GM23338 (cell line): ENCODE data around the gene RAB5B. TPM values are rescaled to one million over a fixed set of nuclear protein-coding genes. Genes with fewer than 3 reads are reported as not detected.

Experiments
- ATAC-seq: fragments of 200-7000 bp; cut with Tn5 transposase; 3 replicates; pipeline ENCODE4 v1.9.1; 2020
- DNase-seq: peaks from one replicate; pipeline ENCODE4 v3.0.0-alpha.2; 2015; ENCODE audit warnings: low spot score
- H2AFZ ChIP-seq: fragments of 200-600 bp; sonication (generic); 2 replicates; pipeline ENCODE4 v1.8.0; 2016; ENCODE audit warnings: antibody characterized with exemption, mild to moderate bottlenecking, moderate library complexity
- H3F3A ChIP-seq: fragments of 200-600 bp; sonication (generic); replicated peaks from 2 replicates; pipeline ENCODE4 v1.8.0; 2017; ENCODE audit warnings: antibody characterized with exemption, mixed run types, low read depth
- H3K27ac ChIP-seq: fragments of 200-600 bp; sonication (generic); 2 replicates; pipeline ENCODE4 v1.6.1; 2016; ENCODE audit warnings: low read depth
- H3K27me3 ChIP-seq: fragments of 200-600 bp; sonication (generic); 2 replicates; pipeline ENCODE4 v1.8.0; 2016; ENCODE audit warnings: mild to moderate bottlenecking, mixed run types, moderate library complexity; ENCODE audit not compliant: insufficient read depth
- H3K36me3 ChIP-seq: fragments of 200-600 bp; sonication (generic); 2 replicates; pipeline ENCODE4 v1.8.0; 2016; ENCODE audit warnings: mild to moderate bottlenecking; ENCODE audit not compliant: insufficient read depth
- H3K4me1 ChIP-seq: fragments of 200-600 bp; sonication (generic); 2 replicates; pipeline ENCODE4 v1.8.0; 2016; ENCODE audit warnings: mild to moderate bottlenecking, moderate library complexity; ENCODE audit not compliant: insufficient read depth
- H3K4me2 ChIP-seq: fragments of 200-600 bp; sonication (generic); 2 replicates; pipeline ENCODE4 v1.7.1; 2017; ENCODE audit warnings: mixed run types
- H3K4me3 ChIP-seq: fragments of 200-600 bp; sonication (generic); 2 replicates; pipeline ENCODE4 v1.6.1; 2016; ENCODE audit warnings: mixed run types
- H3K79me2 ChIP-seq: fragments of 200-600 bp; sonication (generic); replicated peaks from 2 replicates; pipeline ENCODE4 v1.8.0; 2017; ENCODE audit warnings: mild to moderate bottlenecking; ENCODE audit not compliant: insufficient read depth
- H3K9me2 ChIP-seq: fragments of 200-600 bp; sonication (generic); 2 replicates; pipeline ENCODE4 v1.8.0; 2017; ENCODE audit not compliant: insufficient read depth
- H4K20me1 ChIP-seq: fragments of 200-600 bp; sonication (generic); replicated peaks from 2 replicates; pipeline ENCODE4 v1.8.0; 2017; ENCODE audit warnings: mild to moderate bottlenecking; ENCODE audit not compliant: insufficient read depth
- H3K27ac Mint-ChIP-seq: 2 replicates; pipeline ENCODE4 v1.8.0; 2020; ENCODE audit warnings: inconsistent platforms, mild to moderate bottlenecking, moderate library complexity, mixed read lengths
- H3K27me3 Mint-ChIP-seq: 3 replicates; pipeline ENCODE4 v1.8.0; 2022; ENCODE audit warnings: low read depth, mild to moderate bottlenecking, moderate library complexity, mixed read lengths, inconsistent platforms; ENCODE audit not compliant: insufficient read depth, poor library complexity
- H3K36me3 Mint-ChIP-seq: 3 replicates; pipeline ENCODE4 v1.8.0; 2021; ENCODE audit warnings: low read depth, mild to moderate bottlenecking, inconsistent platforms, moderate library complexity, mixed read lengths
- H3K4me1 Mint-ChIP-seq: 3 replicates; pipeline ENCODE4 v1.8.0; 2020; ENCODE audit warnings: mild to moderate bottlenecking, inconsistent platforms, mixed read lengths
- H3K4me3 Mint-ChIP-seq: 3 replicates; pipeline ENCODE4 v1.8.0; 2021; ENCODE audit warnings: moderate library complexity, mild to moderate bottlenecking, inconsistent platforms, mixed read lengths
- H3K9me3 Mint-ChIP-seq: 3 replicates; pipeline ENCODE4 v1.8.0; 2020; ENCODE audit warnings: moderate library complexity, mild to moderate bottlenecking, inconsistent platforms, mixed read lengths
- CREB1 ChIP-seq: fragments of 250-450 bp; sonication (Bioruptor Pico); IDR thresholded peaks from 2 replicates; pipeline ENCODE4 v1.5.0; 2020; ENCODE audit warnings: low read depth, mild to moderate bottlenecking, moderate library complexity
- CTCF ChIP-seq, 2 experiments: fragments of 200-600 bp in 1 of 2; sonication (generic) in 1 of 2; conservative IDR thresholded peaks; 2 replicates each; pipeline versions ENCODE4 v1.5.1 to v1.6.1; 2016 to 2017; ENCODE audit warnings: antibody characterized with exemption in 2 of 2, low read depth in 2 of 2, mild to moderate bottlenecking in 2 of 2, moderate library complexity in 1 of 2
- ETS1 ChIP-seq: IDR thresholded peaks from 2 replicates; pipeline ENCODE4 v1.6.1; 2016; ENCODE audit warnings: antibody characterized with exemption
- EZH2 ChIP-seq: fragments of 200-600 bp; sonication (generic); IDR thresholded peaks from one replicate; pipeline ENCODE4 v1.8.0; 2017; ENCODE audit warnings: antibody characterized with exemption, mild to moderate bottlenecking, low read depth; ENCODE audit not compliant: unreplicated experiment
- EZH2phosphoT487 ChIP-seq: fragments of 200-600 bp; sonication (generic); IDR thresholded peaks from one replicate; pipeline ENCODE4 v1.8.1; 2018; ENCODE audit warnings: antibody characterized with exemption; ENCODE audit not compliant: unreplicated experiment
- JUNB ChIP-seq: IDR thresholded peaks from one replicate; pipeline ENCODE4 v1.6.1; 2016; ENCODE audit warnings: antibody characterized with exemption; ENCODE audit not compliant: unreplicated experiment
- NANOG ChIP-seq: IDR thresholded peaks from 2 replicates; pipeline ENCODE4 v1.6.1; 2016; ENCODE audit warnings: antibody characterized with exemption, borderline replicate concordance
- POLR2AphosphoS5 ChIP-seq: IDR thresholded peaks from 2 replicates; pipeline ENCODE4 v1.6.1; 2016; ENCODE audit warnings: antibody characterized with exemption, low read depth
- REST ChIP-seq: IDR thresholded peaks from one replicate; pipeline ENCODE4 v1.6.1; 2018; ENCODE audit warnings: antibody characterized with exemption; ENCODE audit not compliant: unreplicated experiment
- STAT1 ChIP-seq: IDR thresholded peaks from one replicate; pipeline ENCODE4 v1.6.1; 2016; ENCODE audit warnings: antibody characterized with exemption; ENCODE audit not compliant: unreplicated experiment
- ZNF114 ChIP-seq: fragments of 250-450 bp; sonication (Bioruptor Pico); IDR thresholded peaks from 2 replicates; pipeline ENCODE4 v1.5.0; 2020; ENCODE audit warnings: mild to moderate bottlenecking, moderate library complexity
- ZNF331 ChIP-seq: fragments of 250-450 bp; sonication (Bioruptor Pico); IDR thresholded peaks from 2 replicates; pipeline ENCODE4 v1.5.0; 2020; ENCODE audit warnings: low read depth, mild to moderate bottlenecking, moderate library complexity
- ZNF462 ChIP-seq: fragments of 250-450 bp; sonication (Bioruptor Pico); IDR thresholded peaks from 2 replicates; pipeline ENCODE4 v1.5.0; 2020; ENCODE audit warnings: mild to moderate bottlenecking, moderate library complexity
- long read RNA-seq: library from polyadenylated mRNA; unstranded; transcript quantifications from one replicate; pipeline ENCODE4 v2.0.0, GENCODE V29; 2020; ENCODE audit not compliant: unreplicated experiment
- polyA plus RNA-seq: library from polyadenylated mRNA; unstranded; fragments of >200 nt; fragmentation: Nextera tagmentation; extraction: Ambion mirVana; gene quantifications from 2 replicates; pipeline ENCODE4 v1.2.1, GENCODE V29; 2016
- total RNA-seq: library from RNA; depleted of rRNA; stranded (reverse); fragments of >200 nt; shearing (Covaris generic); gene quantifications from 2 replicates; pipeline ENCODE4 v1.2.3, GENCODE V29; 2014; rRNA removed

RAB5B gene
- total RNA-seq (43.7 and 46.5 TPM in 2 replicates), polyA plus RNA-seq (18.6 and 19.7 TPM in 2 replicates)
- long read RNA-seq, partial matches to known transcripts = 0 of 1 reads
- long read RNA-seq, other reads (novel, unspliced or antisense) = 1 of 1 reads

- DNase-seq (peak; percentile 100), ATAC-seq (peak; percentile 94)
- H3K27me3 ChIP-seq = no peaks in the 10 kb centered on the region
- H3K27ac ChIP-seq = peak within 1 kb of the TSS; percentile 82
- H3K9me2 ChIP-seq = no peaks in the 10 kb centered on the region
- Mint-ChIP-seq H3K27ac (no peak within 1 kb of the TSS), H3K27me3 (peaks cover 1% of the 10 kb centered on the region), H3K9me3 (no peaks in the 10 kb centered on the region), H3K4me3 (no peak within 1 kb of the TSS), H3K4me1 (peaks cover 8% of the 10 kb centered on the region), H3K36me3 (peaks cover 28% of the 10 kb centered on the region)
- no peak for TF ChIP-seq STAT1
- peak; percentile 95 for TF ChIP-seq CREB1 (CRISPR knock-in tag)
- TF ChIP-seq ETS1 = no peak
- peak; percentile 30; the same call in 1 of the 2 replicates for TF ChIP-seq NANOG
- no peak for TF ChIP-seq ZNF114
- TF ChIP-seq POLR2AphosphoS5 = peak; percentile 97
- no peak for TF ChIP-seq REST
- TF ChIP-seq JUNB = no peak
- TF ChIP-seq EZH2 = no peak
- no peak for TF ChIP-seq ZNF462 (CRISPR knock-in tag)
- no peak for TF ChIP-seq CTCF (conservative IDR thresholded peaks at IDR 0.05; ENCODE audit: low read depth in 2 of 2)
- no peak for TF ChIP-seq ZNF331 (CRISPR knock-in tag)
- TF ChIP-seq EZH2phosphoT487 = no peak
- H3K4me2 ChIP-seq = peak within 1 kb of the TSS; percentile 79
- peaks cover 43% of the 10 kb centered on the region for H3K79me2 ChIP-seq
- peaks cover 8% of the 10 kb centered on the region for H3K4me1 ChIP-seq
- H3K4me3 ChIP-seq = peak within 1 kb of the TSS; percentile 62
- H3K36me3 ChIP-seq = 0 out of 2 replicates have a peak, but pooled peaks cover 2% of the 10 kb centered on the region
- no peaks in the 10 kb centered on the region; the same call in 1 of the 2 replicates for H3F3A ChIP-seq
- H2AFZ ChIP-seq = peak within 1 kb of the TSS; percentile 1
- peaks cover 11% of the 10 kb centered on the region for H4K20me1 ChIP-seq
These were observed at the start of gene RAB5B for GRCh38 chr12:55973599-55974307. Gene RAB5B, plus strand, starts transcription at chr12:55974078. Its CDS starts 12,883 bp downstream, at chr12:55986961.
